ENCODE data around the gene BTBD9.

BTBD9 gene

GRCh38 chr6:38169977-38170526 is 469.7 kb downstream of the BTBD9 start:
- no peak for TF ChIP-seq YY1 (IDR thresholded peaks at IDR 0.05; ENCODE audit: insufficient read depth, insufficient read length)
- TF ChIP-seq ZNF274 (IDR thresholded peaks at IDR 0.05; ENCODE audit: low read depth, low read length): no peak
- no peak for TF ChIP-seq SUZ12 (IDR thresholded peaks at IDR 0.05; ENCODE audit: extremely low read depth, insufficient read depth, insufficient read length)
- DNase-seq (ENCODE audit: low read depth, low spot score): no peak
- peaks cover 14% of the 10 kb centered on the region for H3K4me1 ChIP-seq (ENCODE audit: insufficient read depth, insufficient read length)
- no peak overlapping the region for H3K9ac ChIP-seq (ENCODE audit: insufficient read length, low read depth)
- no peaks in the 10 kb centered on the region for H3K27me3 ChIP-seq (ENCODE audit: insufficient read depth, insufficient read length)
- no peaks in the 10 kb centered on the region for H3K36me3 ChIP-seq (ENCODE audit: insufficient read depth, insufficient read length, low read length)
- H3K9me3 ChIP-seq (ENCODE audit: insufficient read depth, low read length): no peaks in the 10 kb centered on the region
- H3K4me3 ChIP-seq (ENCODE audit: insufficient read length, low read depth): no peak overlapping the region

DNA sequence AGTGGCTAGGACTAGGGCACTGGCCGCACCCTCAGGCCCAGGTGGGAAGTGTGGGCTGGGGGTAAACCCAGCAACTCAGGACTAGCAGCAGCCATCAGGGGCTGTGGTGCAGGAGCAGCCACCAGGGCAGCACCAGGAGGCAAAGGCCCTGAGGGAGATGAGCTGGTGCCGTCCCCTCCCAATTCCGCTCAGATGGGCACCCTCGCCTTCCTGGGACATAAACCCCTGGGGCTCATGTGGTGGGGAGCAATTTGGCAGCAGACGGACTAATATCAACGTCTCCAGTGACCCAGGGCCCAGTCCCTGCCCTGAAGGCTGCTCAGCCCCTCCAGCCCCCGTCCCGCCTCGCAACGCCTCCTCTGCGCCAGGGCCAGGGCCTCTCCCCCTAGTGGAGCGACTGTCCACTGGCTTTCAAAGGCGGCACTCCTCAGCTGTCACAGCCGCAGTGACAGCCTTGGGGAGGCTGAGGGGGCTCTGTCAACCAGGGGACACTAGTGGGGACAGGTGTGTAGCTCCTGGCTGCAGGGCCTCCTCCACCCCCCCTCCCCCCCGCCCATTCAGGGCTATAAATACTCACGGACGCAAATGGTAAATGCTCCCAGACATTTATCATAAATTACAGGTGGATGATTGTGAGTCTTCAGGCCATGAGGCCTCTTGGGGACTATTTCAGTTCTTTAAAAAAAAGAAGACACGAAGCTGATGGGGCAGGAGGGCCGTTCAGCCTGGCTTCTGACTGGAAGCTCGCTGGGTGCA is 470.3 kb downstream of the BTBD9 start:
- Histone ChIP-seq H3K9ac (ENCODE audit: insufficient read length, low read depth) (no peak overlapping the region), H3K9me3 (ENCODE audit: insufficient read depth, low read length) (no peaks in the 10 kb centered on the region), H3K27me3 (ENCODE audit: insufficient read depth, insufficient read length) (no peaks in the 10 kb centered on the region), H3K36me3 (ENCODE audit: insufficient read depth, insufficient read length, low read length) (no peaks in the 10 kb centered on the region), H3K4me1 (ENCODE audit: insufficient read depth, insufficient read length) (peaks cover 14% of the 10 kb centered on the region), H3K4me3 (ENCODE audit: insufficient read length, low read depth) (no peak overlapping the region)
- TF ChIP-seq SUZ12 (IDR thresholded peaks at IDR 0.05; ENCODE audit: extremely low read depth, insufficient read depth, insufficient read length) (no peak), YY1 (IDR thresholded peaks at IDR 0.05; ENCODE audit: insufficient read depth, insufficient read length) (no peak), ZNF274 (IDR thresholded peaks at IDR 0.05; ENCODE audit: low read depth, low read length) (no peak)
- no peak for DNase-seq (ENCODE audit: low read depth, low spot score)

DNA sequence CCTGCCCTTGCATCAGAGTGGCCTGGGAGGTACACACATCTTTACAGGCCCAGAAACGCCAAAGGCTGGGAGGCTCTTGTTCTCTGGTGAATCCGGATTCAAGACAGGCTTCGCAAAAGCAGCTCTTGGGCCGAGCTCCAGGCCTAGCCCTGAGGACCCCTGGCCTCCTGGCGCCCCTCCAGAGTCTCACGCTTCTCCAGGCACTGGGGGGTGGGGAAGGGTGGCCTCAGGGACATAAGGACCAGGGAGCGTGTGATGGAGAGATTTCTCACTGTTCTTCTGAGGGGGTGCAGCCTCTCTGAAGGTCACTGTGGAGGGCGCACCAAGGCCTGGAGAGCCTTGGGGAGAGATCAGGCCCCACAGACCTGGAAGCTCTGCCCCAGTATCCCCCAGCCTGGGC is 471.0 kb downstream of the BTBD9 start:
- no peaks in the 10 kb centered on the region for H3K36me3 ChIP-seq (ENCODE audit: insufficient read depth, insufficient read length, low read length)
- TF ChIP-seq SUZ12 (IDR thresholded peaks at IDR 0.05; ENCODE audit: extremely low read depth, insufficient read depth, insufficient read length): no peak
- no peak for TF ChIP-seq YY1 (IDR thresholded peaks at IDR 0.05; ENCODE audit: insufficient read depth, insufficient read length)
- TF ChIP-seq ZNF274 (IDR thresholded peaks at IDR 0.05; ENCODE audit: low read depth, low read length): no peak
- peak overlapping the region; percentile 32 for H3K9ac ChIP-seq (ENCODE audit: insufficient read length, low read depth)
- H3K4me1 ChIP-seq (ENCODE audit: insufficient read depth, insufficient read length): peaks cover 14% of the 10 kb centered on the region
- no peaks in the 10 kb centered on the region for H3K9me3 ChIP-seq (ENCODE audit: insufficient read depth, low read length)
- DNase-seq (ENCODE audit: low read depth, low spot score): no peak
- no peak overlapping the region for H3K4me3 ChIP-seq (ENCODE audit: insufficient read length, low read depth)
- no peaks in the 10 kb centered on the region for H3K27me3 ChIP-seq (ENCODE audit: insufficient read depth, insufficient read length)

DNA sequence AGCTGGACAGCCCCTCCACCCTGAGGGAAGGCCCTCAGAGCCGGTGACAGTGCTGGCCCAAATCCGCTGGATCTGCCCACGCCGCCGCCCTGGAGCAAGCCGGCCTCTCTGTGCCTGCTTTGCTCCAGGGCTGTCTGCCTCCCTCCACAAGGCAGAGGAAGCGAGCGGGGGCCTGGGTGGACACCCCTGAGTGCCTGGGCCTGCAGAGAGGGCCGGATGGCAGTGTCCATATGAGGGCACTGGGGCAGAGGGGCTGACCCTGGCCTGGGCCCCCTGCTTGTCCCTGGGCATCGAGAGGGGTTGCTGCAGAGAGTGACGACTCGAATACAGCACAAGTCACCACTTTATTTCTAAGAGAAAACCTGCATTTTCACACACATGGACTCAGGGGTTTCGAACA is 471.6 kb downstream of the BTBD9 start:
- no peaks in the 10 kb centered on the region for H3K36me3 ChIP-seq (ENCODE audit: insufficient read depth, insufficient read length, low read length)
- H3K9me3 ChIP-seq (ENCODE audit: insufficient read depth, low read length): no peaks in the 10 kb centered on the region
- H3K4me3 ChIP-seq (ENCODE audit: insufficient read length, low read depth): no peak overlapping the region
- peaks cover 14% of the 10 kb centered on the region for H3K4me1 ChIP-seq (ENCODE audit: insufficient read depth, insufficient read length)
- TF ChIP-seq ZNF274 (IDR thresholded peaks at IDR 0.05; ENCODE audit: low read depth, low read length) (no peak), YY1 (IDR thresholded peaks at IDR 0.05; ENCODE audit: insufficient read depth, insufficient read length) (no peak), SUZ12 (IDR thresholded peaks at IDR 0.05; ENCODE audit: extremely low read depth, insufficient read depth, insufficient read length) (no peak)
- DNase-seq (ENCODE audit: low read depth, low spot score): no peak
- H3K27me3 ChIP-seq (ENCODE audit: insufficient read depth, insufficient read length): no peaks in the 10 kb centered on the region
- peak overlapping the region; percentile 32 for H3K9ac ChIP-seq (ENCODE audit: insufficient read length, low read depth)

- Histone ChIP-seq H3K4me1 (ENCODE audit: insufficient read depth, insufficient read length) (peaks cover 15% of the 10 kb centered on the region), H3K9me3 (ENCODE audit: insufficient read depth, low read length) (no peaks in the 10 kb centered on the region), H3K9ac (ENCODE audit: insufficient read length, low read depth) (no peak overlapping the region), H3K27me3 (ENCODE audit: insufficient read depth, insufficient read length) (no peaks in the 10 kb centered on the region), H3K36me3 (ENCODE audit: insufficient read depth, insufficient read length, low read length) (no peaks in the 10 kb centered on the region), H3K4me3 (ENCODE audit: insufficient read length, low read depth) (no peak overlapping the region)
- TF ChIP-seq YY1 (IDR thresholded peaks at IDR 0.05; ENCODE audit: insufficient read depth, insufficient read length) (no peak), SUZ12 (IDR thresholded peaks at IDR 0.05; ENCODE audit: extremely low read depth, insufficient read depth, insufficient read length) (no peak), ZNF274 (IDR thresholded peaks at IDR 0.05; ENCODE audit: low read depth, low read length) (no peak)
- no peak for DNase-seq (ENCODE audit: low read depth, low spot score)
Observed at GRCh38 chr6:38167598-38167997, 472.1 kb downstream of the BTBD9 start.

GRCh38 chr6:38166411-38167240 is 473.1 kb downstream of the BTBD9 start:
- TF ChIP-seq YY1 (IDR thresholded peaks at IDR 0.05; ENCODE audit: insufficient read depth, insufficient read length): no peak
- no peak overlapping the region for H3K4me3 ChIP-seq (ENCODE audit: insufficient read length, low read depth)
- H3K4me1 ChIP-seq (ENCODE audit: insufficient read depth, insufficient read length): peaks cover 10% of the 10 kb centered on the region
- H3K9ac ChIP-seq (ENCODE audit: insufficient read length, low read depth): no peak overlapping the region
- H3K9me3 ChIP-seq (ENCODE audit: insufficient read depth, low read length): no peaks in the 10 kb centered on the region
- no peaks in the 10 kb centered on the region for H3K27me3 ChIP-seq (ENCODE audit: insufficient read depth, insufficient read length)
- DNase-seq (ENCODE audit: low read depth, low spot score): no peak
- H3K36me3 ChIP-seq (ENCODE audit: insufficient read depth, insufficient read length, low read length): no peaks in the 10 kb centered on the region

GRCh38 chr6:38164671-38165108 is 475.0 kb downstream of the BTBD9 start:
- DNase-seq (ENCODE audit: low read depth, low spot score): no peak
- no peaks in the 10 kb centered on the region for H3K36me3 ChIP-seq (ENCODE audit: insufficient read depth, insufficient read length, low read length)
- no peak overlapping the region for H3K4me3 ChIP-seq (ENCODE audit: insufficient read length, low read depth)
- no peak overlapping the region for H3K9ac ChIP-seq (ENCODE audit: insufficient read length, low read depth)
- H3K4me1 ChIP-seq (ENCODE audit: insufficient read depth, insufficient read length): peaks cover 7% of the 10 kb centered on the region
- H3K9me3 ChIP-seq (ENCODE audit: insufficient read depth, low read length): no peaks in the 10 kb centered on the region
- no peak for TF ChIP-seq SUZ12 (IDR thresholded peaks at IDR 0.05; ENCODE audit: extremely low read depth, insufficient read depth, insufficient read length)
- no peak for TF ChIP-seq ZNF274 (IDR thresholded peaks at IDR 0.05; ENCODE audit: low read depth, low read length)
- no peak for TF ChIP-seq YY1 (IDR thresholded peaks at IDR 0.05; ENCODE audit: insufficient read depth, insufficient read length)
- no peaks in the 10 kb centered on the region for H3K27me3 ChIP-seq (ENCODE audit: insufficient read depth, insufficient read length)

Measured in NT2/D1 (cell line).